Spinal cord (tissue), 10 donors: ENCODE measurements around the gene AFF3. TPM values are rescaled to one million over a fixed set of nuclear protein-coding genes. Genes with fewer than 3 reads are reported as not detected.
A peak's percentile ranks its signal among the peaks of the same experiment; 100 is the strongest.
"Not testable (repeated sequence)": the region's sequence is repeated elsewhere in the genome, so short reads cannot be mapped to it uniquely, and the experiment has no call there.

ENCODE experiments used
- DNase-seq, 6 donors: peaks; one replicate each; pipeline versions ENCODE4 v3.0.0 to v3.0.0-alpha.2; 2013 to 2015; ENCODE audit warnings: low spot score in 6 of 6, low read depth in 4 of 6
- H3K27ac ChIP-seq: one replicate; pipeline ENCODE4 v1.5.1; 2013; ENCODE audit warnings: low read depth, low read length, control low read depth
- H3K27me3 ChIP-seq: one replicate; pipeline ENCODE4 v1.6.1; 2013; ENCODE audit warnings: low read length; ENCODE audit not compliant: control insufficient read depth, insufficient read depth
- H3K36me3 ChIP-seq: one replicate; pipeline ENCODE4 v1.6.1; 2013; ENCODE audit warnings: low read length; ENCODE audit not compliant: control insufficient read depth, insufficient read depth
- H3K4me1 ChIP-seq: one replicate; pipeline ENCODE4 v1.6.1; 2013; ENCODE audit warnings: low read length; ENCODE audit not compliant: control insufficient read depth, insufficient read depth
- H3K4me3 ChIP-seq: one replicate; pipeline ENCODE4 v1.5.1; 2013; ENCODE audit warnings: low read depth, low read length, control low read depth
- H3K9me3 ChIP-seq: one replicate; pipeline ENCODE4 v1.6.1; 2013; ENCODE audit warnings: low read length; ENCODE audit not compliant: control insufficient read depth, insufficient read depth
- WGBS: methylation state at CpG from one replicate; pipeline ENCODE4 v1.1.5; 2013; ENCODE audit warnings: missing lambda C conversion rate; ENCODE audit not compliant: insufficient coverage; 5-methylcytosine and 5-hydroxymethylcytosine counted together
- polyA plus RNA-seq, 2 donors: library from polyadenylated mRNA; unstranded; fragments of 120-200 nt; gene quantifications; one replicate each; pipeline ENCODE4 v1.2.1, GENCODE V29; 2013; ENCODE audit not compliant: insufficient read length in 2 of 2
- total RNA-seq, 2 donors: library from RNA; depleted of rRNA in 1 of 2; stranded (reverse); fragments of 120-200 nt in 1 of 2; fragments of >200 nt in 1 of 2; gene quantifications; one replicate each; pipeline versions ENCODE4 v1.2.3 to v1.2.4, GENCODE V29; 2013 to 2014
- donor health status: healthy.

Gene AFF3
- total and polyA plus RNA-seq, 4 donors = 31.5 to 44.6 (median 42.4) TPM

DNA sequence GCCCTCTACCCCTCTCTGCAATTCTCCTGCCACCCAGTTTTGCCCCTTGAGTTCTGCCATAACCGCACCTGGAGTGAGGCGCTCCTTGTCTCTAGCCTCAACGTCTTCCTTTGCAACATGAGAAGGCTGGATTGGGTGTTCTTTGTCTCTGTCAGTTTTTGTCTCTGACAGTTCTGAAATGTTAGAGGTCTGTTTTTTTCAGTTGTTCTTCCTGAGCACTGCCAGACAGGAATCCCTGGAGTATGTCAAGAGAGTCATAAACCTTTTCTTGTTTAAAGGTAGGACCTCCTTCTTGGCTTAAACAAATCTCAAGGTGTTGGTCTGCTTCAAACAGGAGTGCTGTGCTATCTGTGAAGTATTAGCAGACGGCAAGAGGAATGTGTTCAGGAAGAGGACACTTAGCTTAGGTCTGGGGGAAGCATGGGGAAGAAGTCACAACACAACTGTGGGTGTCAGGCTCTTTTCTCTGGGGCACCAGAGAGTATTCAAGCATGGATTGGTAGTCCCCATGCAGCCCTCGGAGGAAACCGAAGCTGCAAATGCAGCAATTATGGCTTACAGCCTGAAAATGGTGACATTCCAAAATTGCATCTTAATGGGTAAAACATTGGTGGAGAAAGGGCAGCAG lies 32.3 kb downstream of the AFF3 start:
- peaks cover 23% of the 10 kb centered on the region for H3K4me1 ChIP-seq
- no peak overlapping the region for H3K4me3 ChIP-seq
- 82% methylated on average over 6 of the region's 6 CpGs for WGBS
- H3K27ac ChIP-seq = no peak overlapping the region
- peaks cover 4% of the 10 kb centered on the region for H3K27me3 ChIP-seq
- H3K9me3 ChIP-seq = no peaks in the 10 kb centered on the region
- DNase-seq = no peak
- H3K36me3 ChIP-seq = no peaks in the 10 kb centered on the region

DNA sequence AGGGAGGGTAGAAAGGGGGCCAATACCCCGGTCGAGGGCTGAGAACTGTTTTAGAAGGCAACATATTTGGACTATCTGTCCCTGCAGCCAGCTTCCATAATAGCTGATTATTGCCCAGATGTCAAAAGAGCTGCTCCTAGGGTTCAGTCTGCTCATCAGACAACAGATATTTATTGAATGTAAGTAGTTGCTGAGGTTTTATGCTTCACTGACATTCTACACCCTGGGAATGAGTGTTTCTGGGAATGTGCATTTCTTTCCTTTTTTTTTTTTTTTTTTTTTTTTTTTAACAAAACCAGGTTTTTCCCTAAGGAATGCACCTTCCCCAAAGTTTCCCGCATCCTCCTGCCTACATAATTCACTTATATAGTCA lies 33.8 kb downstream of the AFF3 start:
- H3K9me3 ChIP-seq, H3K27ac ChIP-seq, H3K4me3 ChIP-seq, H3K27me3 ChIP-seq, DNase-seq, H3K36me3 ChIP-seq: not testable (repeated sequence)
- H3K4me1 ChIP-seq = peaks cover 23% of the 10 kb centered on the region
- 40% methylated on average over 2 of the region's 3 CpGs for WGBS

DNA sequence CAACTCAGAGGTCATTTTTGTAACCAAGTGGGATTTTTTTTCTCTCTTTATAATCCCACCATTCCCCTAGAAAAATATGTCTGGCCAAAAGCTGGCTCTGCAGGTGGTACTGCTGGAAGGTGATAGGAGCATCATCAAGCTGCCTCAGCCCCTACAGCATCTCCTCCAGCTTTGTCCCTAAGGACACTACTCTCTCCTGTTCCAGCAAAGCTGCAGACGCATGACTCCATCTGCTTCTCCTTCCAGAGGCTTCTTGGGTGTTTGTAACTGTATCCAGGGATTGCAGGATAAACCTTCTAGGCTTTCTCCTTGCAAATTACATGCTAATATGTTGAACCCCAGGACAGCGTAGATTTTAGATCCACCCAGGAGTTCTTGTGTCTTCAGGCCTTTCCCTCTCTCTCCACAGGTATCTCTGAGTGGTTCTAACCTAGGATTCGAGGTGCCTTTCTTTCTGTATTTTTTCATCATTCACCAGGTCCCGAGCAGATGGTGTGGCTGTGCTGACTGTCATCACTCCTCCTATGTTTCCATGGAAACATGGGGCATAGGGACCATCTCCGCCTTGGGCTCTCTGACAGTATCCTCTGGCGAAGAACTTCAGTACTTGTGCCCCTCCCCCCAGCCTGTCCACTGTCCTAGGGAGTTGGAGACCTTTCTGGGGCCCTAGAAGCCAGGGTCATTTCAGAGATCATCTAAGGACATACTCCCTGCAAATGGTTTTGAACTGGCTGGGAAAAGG lies 34.3 kb downstream of the AFF3 start:
- 73% methylated on average over 2 of the region's 6 CpGs for WGBS
- H3K36me3 ChIP-seq = no peaks in the 10 kb centered on the region
- DNase-seq = peak in 2 of 6 donors; percentile 69 to 75
- no peak overlapping the region for H3K27ac ChIP-seq
- peaks cover 4% of the 10 kb centered on the region for H3K27me3 ChIP-seq
- H3K9me3 ChIP-seq = no peaks in the 10 kb centered on the region
- H3K4me3 ChIP-seq = no peak overlapping the region
- H3K4me1 ChIP-seq = peaks cover 23% of the 10 kb centered on the region

DNA sequence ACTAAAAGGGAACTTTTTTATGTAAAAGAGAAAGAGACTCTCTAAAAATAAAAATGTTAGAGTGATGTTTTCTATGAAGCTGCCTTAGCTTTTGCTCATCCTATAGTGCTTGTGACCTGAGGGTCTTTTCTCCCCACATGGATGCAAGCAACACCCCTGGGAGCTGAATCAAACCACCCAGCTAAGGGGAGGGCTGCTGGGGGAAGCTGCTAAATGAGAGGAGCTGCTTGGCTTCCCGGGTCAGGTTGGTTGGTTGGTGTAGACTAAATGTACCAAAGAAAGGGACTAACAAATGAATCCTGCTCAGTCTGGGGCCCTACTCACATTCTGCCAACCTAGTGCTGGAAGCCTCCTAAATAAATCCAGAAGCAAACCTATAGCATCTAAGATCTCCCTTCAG lies 35.0 kb downstream of the AFF3 start:
- Histone ChIP-seq H3K27me3 (peaks cover 4% of the 10 kb centered on the region), H3K9me3 (no peaks in the 10 kb centered on the region), H3K36me3 (no peaks in the 10 kb centered on the region), H3K27ac (no peak overlapping the region), H3K4me3 (no peak overlapping the region), H3K4me1 (peaks cover 23% of the 10 kb centered on the region)
- no peak for DNase-seq
- 60% methylated on average over 1 of the region's 1 CpG for WGBS

DNA sequence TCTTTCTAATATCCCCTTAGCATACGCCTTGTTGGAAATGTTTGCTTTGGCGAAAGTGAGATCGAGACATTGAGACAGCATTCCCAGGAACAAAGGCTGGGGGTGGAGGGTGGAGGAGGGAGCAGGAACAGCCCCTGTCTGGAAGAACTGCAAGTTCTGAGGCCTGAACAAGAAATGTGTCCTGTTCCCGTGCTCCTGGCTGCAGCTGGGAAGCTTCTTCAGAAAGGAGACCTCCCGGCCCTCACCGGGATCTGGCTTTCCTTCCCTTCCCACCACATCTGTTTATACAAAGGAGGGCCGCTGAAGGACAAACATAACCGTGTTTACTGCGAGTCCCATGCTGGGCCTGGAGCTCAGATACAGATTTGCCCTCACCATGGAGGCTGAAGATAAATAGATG lies 35.9 kb downstream of the AFF3 start:
- DNase-seq = peak in 3 of 6 donors; percentile 48 to 87 (median 50)
- Histone ChIP-seq H3K36me3 (no peaks in the 10 kb centered on the region), H3K27me3 (peaks cover 4% of the 10 kb centered on the region), H3K27ac (peak overlapping the region; percentile 64), H3K4me1 (peaks cover 23% of the 10 kb centered on the region), H3K4me3 (no peak overlapping the region), H3K9me3 (no peaks in the 10 kb centered on the region)
- 42% methylated on average over 5 of the region's 9 CpGs for WGBS

DNA sequence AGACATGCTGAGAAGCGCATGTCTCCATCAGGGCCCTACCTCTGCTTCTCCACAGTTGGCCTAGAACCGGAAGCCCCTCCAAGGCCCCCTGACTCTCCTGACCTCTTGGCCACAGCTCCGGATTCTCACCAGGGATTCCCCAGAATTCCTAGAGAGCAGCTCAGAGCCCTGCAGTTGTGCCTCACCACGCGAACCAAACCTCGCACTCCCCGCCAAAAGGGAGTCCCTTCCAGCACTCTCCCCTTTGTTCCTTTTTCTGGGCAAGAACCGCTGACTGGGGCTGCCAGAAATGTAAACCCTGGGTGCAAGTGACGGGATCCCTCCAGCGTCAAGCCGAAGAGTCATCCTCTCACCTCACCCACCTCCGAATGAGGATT lies 36.7 kb downstream of the AFF3 start:
- no peaks in the 10 kb centered on the region for H3K36me3 ChIP-seq
- WGBS = 23% methylated on average over 11 of the region's 12 CpGs
- H3K4me3 ChIP-seq = peak overlapping the region; percentile 56
- peak overlapping the region; percentile 63 for H3K27ac ChIP-seq
- DNase-seq = peak in 2 of 6 donors; percentile 33 to 84
- peaks cover 2% of the 10 kb centered on the region for H3K27me3 ChIP-seq
- peaks cover 23% of the 10 kb centered on the region for H3K4me1 ChIP-seq
- H3K9me3 ChIP-seq = no peaks in the 10 kb centered on the region

DNA sequence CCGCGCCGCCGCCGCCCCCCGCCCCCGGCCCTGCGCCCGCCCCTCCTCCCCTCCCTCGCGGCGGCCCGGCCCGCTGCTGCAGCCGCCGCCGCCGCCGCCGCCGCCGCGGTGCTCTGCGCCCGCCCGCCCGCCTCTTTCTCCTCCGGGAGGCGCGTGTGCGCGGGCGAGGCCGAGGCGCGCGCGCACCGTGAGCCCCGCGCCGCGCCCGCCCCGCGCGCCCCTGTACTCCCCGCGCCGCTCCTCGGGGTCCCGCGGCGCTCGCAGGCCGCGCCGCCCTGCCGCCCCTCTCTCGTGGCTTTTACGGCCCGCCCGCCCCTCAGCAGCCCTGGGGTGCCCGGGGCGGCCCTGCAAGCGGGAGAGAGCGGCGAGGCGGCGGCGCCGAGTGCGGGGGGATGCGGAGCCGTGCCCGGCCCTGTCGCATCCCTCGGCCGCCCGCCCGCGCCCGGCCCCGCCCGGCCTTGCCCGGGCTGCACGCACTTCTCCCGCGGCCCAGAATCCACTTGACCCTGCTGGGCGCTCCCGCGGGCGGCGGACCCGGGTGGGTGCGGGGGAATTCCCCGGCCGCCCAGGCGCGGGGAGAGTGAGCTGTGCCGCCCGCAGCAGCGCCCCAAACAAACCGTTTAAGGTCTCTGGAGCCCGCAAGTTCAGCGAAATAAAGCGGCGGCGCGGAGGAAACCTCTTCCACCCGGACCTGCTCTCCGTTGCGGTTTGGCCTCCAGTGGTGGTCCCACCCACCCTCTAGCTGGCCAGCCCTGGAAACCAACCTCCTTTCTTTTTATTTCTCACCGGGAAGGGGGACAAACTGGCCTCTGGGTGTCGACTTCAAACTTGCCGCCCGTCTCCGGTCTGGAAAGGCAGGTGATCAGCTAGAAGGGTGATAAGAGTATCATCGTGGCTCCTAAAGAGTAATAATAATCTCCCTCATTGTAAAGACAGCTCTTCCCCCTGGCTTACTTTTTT lies 37.4 kb downstream of the AFF3 start:
- WGBS = under 1% methylated on average over 97 of the region's 119 CpGs
- Histone ChIP-seq H3K4me3 (peak overlapping the region; percentile 56), H3K4me1 (peaks cover 23% of the 10 kb centered on the region), H3K36me3 (no peaks in the 10 kb centered on the region), H3K27me3 (no peaks in the 10 kb centered on the region), H3K9me3 (no peaks in the 10 kb centered on the region), H3K27ac (peak overlapping the region; percentile 63)
- peak in 3 of 6 donors; percentile 62 to 91 (median 85) for DNase-seq

DNA sequence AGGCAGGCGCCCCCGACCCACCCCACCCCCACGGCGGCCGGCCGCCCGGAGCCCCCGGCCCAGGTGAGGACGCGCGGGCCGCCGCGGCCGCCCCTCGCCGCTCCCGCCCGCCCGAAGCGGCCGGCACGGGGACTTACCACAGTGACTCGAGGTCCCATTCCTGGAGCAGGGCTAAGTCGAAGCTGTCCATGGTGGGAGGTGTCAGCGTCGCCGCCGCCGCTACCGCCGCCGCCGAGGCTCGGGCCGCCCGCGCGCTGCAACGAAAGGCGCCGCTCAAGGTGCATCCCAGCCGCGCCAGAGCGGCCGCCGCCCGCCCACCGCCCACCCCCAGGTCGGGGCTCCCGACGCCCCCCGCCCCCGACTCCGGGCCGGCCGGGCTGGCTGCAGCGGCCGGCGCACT lies 38.1 kb downstream of the AFF3 start:
- not testable (repeated sequence) for H3K27ac ChIP-seq, H3K4me3 ChIP-seq, H3K27me3 ChIP-seq, DNase-seq, H3K36me3 ChIP-seq, H3K9me3 ChIP-seq
- 0% methylated on average over 28 of the region's 60 CpGs for WGBS
- H3K4me1 ChIP-seq = peaks cover 23% of the 10 kb centered on the region

DNA sequence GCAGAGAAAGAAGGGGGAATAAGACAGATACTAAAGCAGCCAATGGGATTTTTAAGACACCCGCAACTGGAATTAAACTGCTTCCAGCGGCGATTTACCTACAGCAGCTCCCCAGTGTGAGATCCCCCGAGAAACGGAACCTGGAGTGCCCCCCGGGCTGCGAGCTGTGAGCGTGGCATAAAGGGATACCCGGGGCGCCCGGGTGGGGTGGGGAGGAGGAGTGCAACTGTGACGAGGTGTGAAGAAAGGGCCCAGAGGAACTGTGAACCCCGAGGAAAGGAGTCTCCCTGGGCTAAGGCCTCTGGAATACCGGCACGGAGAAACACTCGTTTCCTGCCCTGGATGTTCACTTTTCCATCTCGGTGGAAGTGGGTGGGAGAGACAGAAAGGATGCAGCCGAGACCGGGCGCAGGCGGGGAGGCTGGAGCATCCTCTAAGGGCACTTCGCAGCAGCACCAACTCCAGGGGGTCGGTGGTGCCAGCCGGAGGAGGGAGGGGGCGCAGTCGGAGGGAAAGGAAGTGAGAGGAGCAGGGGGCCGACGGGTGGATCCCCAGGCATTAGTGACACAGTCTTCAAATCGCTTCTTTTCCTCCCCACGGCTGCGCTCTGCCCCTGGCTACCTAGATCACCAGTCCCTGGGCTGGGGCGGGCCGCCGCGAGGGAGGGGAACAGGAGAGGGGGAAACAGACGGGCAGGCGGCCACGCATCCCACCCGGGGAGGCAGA lies 38.7 kb downstream of the AFF3 start:
- DNase-seq = peak in 1 of 6 donors; percentile 24
- Histone ChIP-seq H3K4me3 (peak overlapping the region; percentile 33), H3K4me1 (peaks cover 23% of the 10 kb centered on the region)
- H3K27ac ChIP-seq, H3K36me3 ChIP-seq, H3K9me3 ChIP-seq, H3K27me3 ChIP-seq: not testable (repeated sequence)
- WGBS = no CpG with 5 or more reads among the region's 39 CpGs
